Heart left ventricle (tissue), 16 donors: ENCODE data around the gene DLGAP4. TPM values are rescaled to one million over a fixed set of nuclear protein-coding genes. Genes with fewer than 3 reads are reported as not detected.

Experiments used
- ATAC-seq, 4 donors: fragments of 200-7000 bp; cut with Tn5 transposase; one replicate each; pipeline ENCODE4 v1.9.1; 2020 to 2022; ENCODE audit warnings: moderate library complexity in 4 of 4, mild to moderate bottlenecking in 3 of 4, moderate number of reproducible peaks in 1 of 4
- DNase-seq, 5 donors: peaks; one replicate each; pipeline ENCODE4 v3.0.0-alpha.2; 2020
- H3K27ac ChIP-seq, 12 donors: fragments of 200-600 bp; sonication (generic) in 4 of 12; one replicate each; pipeline versions ENCODE4 v1.5.0 to v1.8.0; 2016 to 2022; ENCODE audit warnings: mild to moderate bottlenecking in 2 of 12
- H3K27me3 ChIP-seq, 9 donors: fragments of 200-600 bp; sonication (generic) in 2 of 9; one replicate each; pipeline versions ENCODE4 v1.5.1 to v1.8.0; 2016 to 2022; ENCODE audit warnings: mild to moderate bottlenecking in 3 of 9
- H3K36me3 ChIP-seq, 9 donors: fragments of 200-600 bp; sonication (generic) in 2 of 9; one replicate each; pipeline versions ENCODE4 v1.5.0 to v1.8.0; 2018 to 2022; ENCODE audit warnings: mild to moderate bottlenecking in 2 of 9
- H3K4me1 ChIP-seq, 12 donors: fragments of 200-600 bp; sonication (generic) in 4 of 12; one replicate each; pipeline versions ENCODE4 v1.5.0 to v1.8.0; 2016 to 2022; ENCODE audit warnings: mild to moderate bottlenecking in 3 of 12
- H3K4me3 ChIP-seq, 12 donors: fragments of 200-600 bp; sonication (generic) in 4 of 12; one replicate each; pipeline versions ENCODE4 v1.5.0 to v1.8.0; 2017 to 2022; ENCODE audit warnings: mild to moderate bottlenecking in 9 of 12, moderate library complexity in 4 of 12
- H3K9me3 ChIP-seq, 12 donors: fragments of 200-600 bp; sonication (generic) in 4 of 12; one replicate each; pipeline versions ENCODE4 v1.5.0 to v1.8.0; 2016 to 2022; ENCODE audit warnings: mild to moderate bottlenecking in 1 of 12
- POLR2A ChIP-seq, 2 donors: fragments of 450-650 bp; IDR thresholded peaks; one replicate each; pipeline ENCODE4 v1.6.1; 2017; ENCODE audit warnings: antibody characterized with exemption in 2 of 2, mild to moderate bottlenecking in 2 of 2, moderate library complexity in 2 of 2
- WGBS, 4 donors: extraction: QIAGEN DNeasy Blood & Tissue Kit in 2 of 4; methylation state at CpG; one replicate each; pipeline versions ENCODE4 v1.1.5 to v1.1.7; 2013 to 2018; 5-methylcytosine and 5-hydroxymethylcytosine counted together
- intact Hi-C, 10 donors: fragments of 100-400 bp; cut with DNase I; formaldehyde crosslinking; loops; one replicate each; pipeline versions ENCODE4 v1.11.1 to v1.14.2; 2022
- polyA plus RNA-seq, 2 donors: library from polyadenylated mRNA; stranded (reverse); fragments of 200-250 nt; gene quantifications; one replicate each; pipeline ENCODE4 v1.2.3, GENCODE V29; 2013
- total RNA-seq, 9 donors: library from RNA; depleted of rRNA in 2 of 9; stranded (reverse); fragments of >200 nt in 2 of 9; fragmentation: NEBNext Ultra II Directional in 3 of 9; extraction: Animal tissue kit (Norgen Biotek cat#: 25700) in 3 of 9; gene quantifications; one replicate each; pipeline versions ENCODE4 v1.1.0 to v1.2.4, GENCODE V29; 2016 to 2023
- TF ChIP-seq, protein P1 (sequence below), 12 donors: fragments of 200-600 bp; sonication (generic) in 4 of 12; IDR thresholded peaks; one replicate each; pipeline versions ENCODE4 v1.5.0 to v1.8.0; 2018 to 2022; ENCODE audit warnings: antibody characterized with exemption in 12 of 12, mild to moderate bottlenecking in 5 of 12
- donor health status: ischemic (EF 13 %, LVEDD 7.1; RV severe dilation, severe dysfunction).
- donor health status: healthy with polysubstance abuse.
- donor health status: DM: no; HTN: yes; CAD: no.
- donor health status: DM: no; HTN: no; CAD: no.
- donor health status: ischemic (EF 25% LVEDD 6.9; RV normal size, moderate dysfunction).
- donor health status: ischemic (EF 25% LVEDD 5.7; RV mildly dilated, moderate dysfunction).
- donor health status: healthy.
- donor health status: DM: yes; HTN: yes; CAD: no.
- donor health status: ischemic (EF 35%, LVEDD 5.7; RV mildly dilated, moderate dysfunction).
- donor health status: nonischemic (EF 11% LVEDD 7.7; RV severe dilation, severe dysfunction).
- donor health status: DM: yes; HTN: yes; CAD: no.
- donor health status: PGD.
- donor health status: ischemic (EF 29% LVEDD 5.4; RV normal size, mild dysfunction).
- donor health status: nonischemic (EF 23%, LVEDD 6.1; RV moderate dilation, normal function).

DLGAP4 gene
- total and polyA plus RNA-seq, 11 donors, result 25.6 to 76.7 (median 55.1) TPM

DNA sequence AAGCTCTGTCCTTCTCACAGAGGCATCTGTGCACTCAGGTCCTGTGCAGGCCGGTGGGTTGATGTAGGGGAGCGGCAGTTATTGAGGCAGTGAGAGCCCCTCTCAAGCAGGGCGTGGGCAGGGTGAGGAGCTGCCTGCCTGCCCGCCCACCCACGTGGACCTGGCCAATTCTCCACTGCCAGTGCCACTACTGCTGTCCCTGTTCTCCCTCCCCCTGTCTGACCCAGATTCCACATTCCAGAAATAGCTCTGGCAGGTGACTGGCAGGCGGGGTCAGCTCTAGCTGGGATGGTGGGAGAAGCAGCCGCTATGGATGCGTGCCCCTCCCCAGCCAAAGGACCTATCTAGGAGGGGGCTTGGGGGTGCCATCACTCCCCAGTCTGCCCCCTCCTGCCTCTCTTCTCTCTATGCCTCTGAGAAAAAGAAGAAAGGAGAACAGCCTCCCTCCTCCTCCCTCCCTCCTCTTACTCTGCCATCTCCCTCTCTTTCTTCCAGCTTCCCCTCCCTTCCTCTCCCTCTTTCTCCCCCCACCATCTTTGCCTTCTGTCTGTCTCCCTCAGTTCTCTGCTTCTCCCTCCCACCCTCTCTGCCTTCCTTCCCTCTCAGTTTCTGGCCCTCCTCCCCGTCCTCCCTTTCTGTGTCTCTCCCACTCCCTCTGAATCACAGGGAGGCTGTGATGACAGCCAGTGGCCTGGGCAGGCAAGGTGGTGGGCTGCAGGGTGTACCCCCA lies 148.7 kb downstream of the DLGAP4 start:
- H3K9me3 ChIP-seq, result no peaks in the 10 kb centered on the region
- H3K4me1 ChIP-seq, result peaks cover 0 to 13% (median 9%) of the 10 kb centered on the region in 12 donors
- H3K4me3 ChIP-seq, result peak overlapping the region in 2 of 12 donors; percentile 7 to 17
- TF ChIP-seq POLR2A (IDR thresholded peaks at IDR 0.05), result no peak
- intact Hi-C loops, result no loop called here
- no peaks in the 10 kb centered on the region for H3K27me3 ChIP-seq
- H3K36me3 ChIP-seq, result no peaks in the 10 kb centered on the region
- 16 to 29% (median 19%) methylated on average over 4 to 9 of the region's 9 CpGs for WGBS, 4 donors
- DNase-seq, result peak in 4 of 5 donors; percentile 45 to 56 (median 51)
- peak; percentile 68 to 92 (median 72) for ATAC-seq
- H3K27ac ChIP-seq, result peak overlapping the region in 1 of 12 donors; percentile 13

- TF ChIP-seq, protein P1, sequence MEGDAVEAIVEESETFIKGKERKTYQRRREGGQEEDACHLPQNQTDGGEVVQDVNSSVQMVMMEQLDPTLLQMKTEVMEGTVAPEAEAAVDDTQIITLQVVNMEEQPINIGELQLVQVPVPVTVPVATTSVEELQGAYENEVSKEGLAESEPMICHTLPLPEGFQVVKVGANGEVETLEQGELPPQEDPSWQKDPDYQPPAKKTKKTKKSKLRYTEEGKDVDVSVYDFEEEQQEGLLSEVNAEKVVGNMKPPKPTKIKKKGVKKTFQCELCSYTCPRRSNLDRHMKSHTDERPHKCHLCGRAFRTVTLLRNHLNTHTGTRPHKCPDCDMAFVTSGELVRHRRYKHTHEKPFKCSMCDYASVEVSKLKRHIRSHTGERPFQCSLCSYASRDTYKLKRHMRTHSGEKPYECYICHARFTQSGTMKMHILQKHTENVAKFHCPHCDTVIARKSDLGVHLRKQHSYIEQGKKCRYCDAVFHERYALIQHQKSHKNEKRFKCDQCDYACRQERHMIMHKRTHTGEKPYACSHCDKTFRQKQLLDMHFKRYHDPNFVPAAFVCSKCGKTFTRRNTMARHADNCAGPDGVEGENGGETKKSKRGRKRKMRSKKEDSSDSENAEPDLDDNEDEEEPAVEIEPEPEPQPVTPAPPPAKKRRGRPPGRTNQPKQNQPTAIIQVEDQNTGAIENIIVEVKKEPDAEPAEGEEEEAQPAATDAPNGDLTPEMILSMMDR (IDR thresholded peaks at IDR 0.05), result no peak
- no peak for TF ChIP-seq POLR2A (IDR thresholded peaks at IDR 0.05)
- peak in 1 of 5 donors; percentile 11 for DNase-seq
- ATAC-seq, result no peak
- H3K4me1 ChIP-seq, result peaks cover 0 to 19% (median 14%) of the 10 kb centered on the region in 12 donors
- no peaks in the 10 kb centered on the region for H3K36me3 ChIP-seq
- H3K27ac ChIP-seq, result no peak overlapping the region
- no peaks in the 10 kb centered on the region for H3K27me3 ChIP-seq
- 82 to 88% (median 85%) methylated on average over 9 of the region's 9 CpGs for WGBS, 4 donors
- H3K9me3 ChIP-seq, result no peaks in the 10 kb centered on the region
- no peak overlapping the region for H3K4me3 ChIP-seq
- intact Hi-C loops, result no loop called here
These were observed 150.0 kb downstream of the DLGAP4 start for GRCh38 chr20:36455972-36456625.

DNA sequence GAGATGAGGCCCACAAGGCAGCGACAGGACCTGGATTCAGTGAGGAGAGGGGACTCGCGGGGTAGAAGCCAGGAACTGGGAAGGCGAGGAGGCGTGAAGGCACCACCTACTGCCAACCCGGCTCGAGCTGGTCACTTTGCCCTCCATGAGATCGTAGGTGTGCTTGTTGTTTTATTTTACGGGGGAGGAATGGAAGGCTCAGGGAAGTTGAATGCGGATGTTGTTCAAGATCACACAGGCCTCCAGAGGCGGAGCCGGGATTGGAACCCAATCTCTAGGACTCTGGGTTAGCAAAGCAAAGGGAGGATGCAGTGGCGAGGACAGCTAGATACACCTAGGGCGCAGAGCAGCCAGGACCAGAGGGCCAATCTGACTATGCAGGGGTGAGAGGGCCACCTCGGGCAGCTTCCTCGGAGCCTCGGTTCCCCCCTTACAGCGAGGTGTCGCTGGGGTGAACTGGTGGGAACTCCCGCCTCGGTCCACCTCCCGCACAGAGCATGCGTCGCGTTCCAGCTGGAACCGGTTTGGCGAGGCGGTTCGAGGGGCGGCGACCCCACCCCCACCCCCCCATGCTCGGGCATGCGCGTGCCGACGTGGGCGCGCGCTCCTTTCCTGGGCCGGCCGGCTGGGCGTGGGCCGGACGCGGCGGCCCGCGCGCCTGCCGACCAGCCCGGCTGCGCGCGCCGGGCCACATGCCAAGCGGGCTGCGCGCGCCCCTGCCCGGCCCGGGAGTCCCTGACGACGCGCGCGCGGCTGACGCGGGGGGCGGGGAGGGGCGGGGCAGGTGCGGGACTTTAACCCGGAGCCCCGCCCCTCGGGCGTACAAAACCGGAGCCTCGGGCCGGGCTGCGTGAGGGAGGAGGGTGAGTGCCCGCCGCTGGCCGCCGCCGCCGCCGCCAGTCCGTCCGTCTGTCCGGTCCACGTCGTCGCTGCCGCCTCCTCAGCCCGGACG lies 154.8 kb downstream of the DLGAP4 start:
- peak; percentile 98 for TF ChIP-seq POLR2A (IDR thresholded peaks at IDR 0.05)
- TF ChIP-seq, protein P1 (IDR thresholded peaks at IDR 0.05), result peak in 2 of 12 donors; percentile 31 to 37
- peak; percentile 64 to 77 (median 74) for ATAC-seq
- Histone ChIP-seq H3K9me3 (no peaks in the 10 kb centered on the region), H3K4me1 (peaks cover 7 to 46% (median 37%) of the 10 kb centered on the region in 12 donors), H3K4me3 (peak overlapping the region in 11 of 12 donors; percentile 72 to 99 (median 89)), H3K27ac (peak overlapping the region; percentile 93 to 100 (median 98)), H3K36me3 (peaks cover 0 to 3% (median 0%) of the 10 kb centered on the region in 9 donors), H3K27me3 (no peaks in the 10 kb centered on the region)
- intact Hi-C loops, result loop anchor here in 5 of 10 donors (1.0 to 5.0 kb wide), 3 partner anchors 36 to 81 kb away; partner anchors contain the start of gene MYL9 (in 3 of the 5)
- peak; percentile 92 to 96 (median 95) for DNase-seq
- 8 to 62% (median 28%) methylated on average over 13 to 95 of the region's 96 CpGs for WGBS, 4 donors
